ENCODE results near the gene NAE1. TPM values are rescaled to one million over a fixed set of nuclear protein-coding genes. Genes with fewer than 3 reads are reported as not detected.
"Not testable (repeated sequence)": the region's sequence is repeated elsewhere in the genome, so short reads cannot be mapped to it uniquely, and the experiment has no call there.

The NAE1 gene
- total RNA-seq, 1 experiment from 2014 or later, result 65.7 TPM

GRCh38 chr16:66873685-66874055, 42.9 kb upstream of the NAE1 start:
- DNase-seq (ENCODE audit: unreplicated experiment), result no peak
- H3K4me3 Mint-ChIP-seq (ENCODE audit: unreplicated experiment), result peak overlapping the region; percentile 71
- H3K27me3 Mint-ChIP-seq (ENCODE audit: insufficient read depth, unreplicated experiment), result no peaks in the 10 kb centered on the region
- H3K36me3 Mint-ChIP-seq (ENCODE audit: insufficient read depth, unreplicated experiment), result no peaks in the 10 kb centered on the region
- TF ChIP-seq CTCF (IDR thresholded peaks at IDR 0.05; ENCODE audit: unreplicated experiment), result no peak
- H3K9me3 Mint-ChIP-seq (ENCODE audit: unreplicated experiment), result no peaks in the 10 kb centered on the region
- H3K4me1 Mint-ChIP-seq (ENCODE audit: insufficient read depth, unreplicated experiment), result peaks cover 14% of the 10 kb centered on the region
- CTCF ChIA-PET, result interaction anchor here (0.6 to 12.7 kb wide), 24 partner anchors 11 to 468 kb away, joined by 3 to 197 read pairs (median 4); partner anchors contain the start of genes CA7 and NAE1
- no TSS peak for BruUV-seq (replicated peaks)
- no peak overlapping the region for H3K27ac Mint-ChIP-seq (ENCODE audit: low read depth, unreplicated experiment)
- intact Hi-C loops (cut with micrococcal nuclease), result loop anchor here (2.0 kb wide), 1 partner anchor 43 kb away; the partner anchor contains the start of gene NAE1
- POLR2A ChIA-PET, result interaction anchor here (0.6 to 1.7 kb wide), 3 partner anchors 44 to 155 kb away, joined by 3 to 11 read pairs (median 4); partner anchors contain the start of gene NAE1

- intact Hi-C loops (cut with micrococcal nuclease), result loop anchor here (2.0 kb wide), 1 partner anchor 42 kb away; the partner anchor contains the start of gene NAE1
- peak overlapping the region; percentile 71 for H3K4me3 Mint-ChIP-seq (ENCODE audit: unreplicated experiment)
- ChIA-PET CTCF (interaction anchor here (0.6 to 12.7 kb wide), 33 partner anchors 9 to 467 kb away, joined by 3 to 197 read pairs (median 4); partner anchors contain the start of genes CA7 and NAE1), POLR2A (interaction anchor here (0.6 to 1.7 kb wide), 5 partner anchors 43 to 464 kb away, joined by 3 to 11 read pairs (median 4); partner anchors contain the start of gene NAE1)
- H3K27ac Mint-ChIP-seq (ENCODE audit: low read depth, unreplicated experiment), result peak overlapping the region; percentile 51
- no peaks in the 10 kb centered on the region for H3K36me3 Mint-ChIP-seq (ENCODE audit: insufficient read depth, unreplicated experiment)
- H3K4me1 Mint-ChIP-seq (ENCODE audit: insufficient read depth, unreplicated experiment), result peaks cover 14% of the 10 kb centered on the region
- TF ChIP-seq CTCF (IDR thresholded peaks at IDR 0.05; ENCODE audit: unreplicated experiment), result peak; percentile 90
- no peaks in the 10 kb centered on the region for H3K27me3 Mint-ChIP-seq (ENCODE audit: insufficient read depth, unreplicated experiment)
- peak; percentile 97 for DNase-seq (ENCODE audit: unreplicated experiment)
- BruUV-seq (replicated peaks), result no TSS peak
- H3K9me3 Mint-ChIP-seq (ENCODE audit: unreplicated experiment), result no peaks in the 10 kb centered on the region
Measured at GRCh38 chr16:66872943-66873684, 42.3 kb upstream of the NAE1 start.

- ChIA-PET POLR2A (interaction anchor here (0.8 to 1.7 kb wide), 4 partner anchors 42 to 463 kb away, joined by 3 to 11 read pairs (median 4); partner anchors contain the start of gene NAE1), CTCF (interaction anchor here (0.6 to 12.7 kb wide), 32 partner anchors 10 to 467 kb away, joined by 3 to 197 read pairs (median 4); partner anchors contain the start of genes CA7 and NAE1)
- no peak for TF ChIP-seq CTCF (IDR thresholded peaks at IDR 0.05; ENCODE audit: unreplicated experiment)
- BruUV-seq (replicated peaks), result no TSS peak
- DNase-seq (ENCODE audit: unreplicated experiment), result no peak
- Mint-ChIP-seq H3K36me3 (ENCODE audit: insufficient read depth, unreplicated experiment) (no peaks in the 10 kb centered on the region), H3K9me3 (ENCODE audit: unreplicated experiment) (no peaks in the 10 kb centered on the region), H3K27me3 (ENCODE audit: insufficient read depth, unreplicated experiment) (no peaks in the 10 kb centered on the region), H3K4me3 (ENCODE audit: unreplicated experiment) (peak overlapping the region; percentile 71), H3K4me1 (ENCODE audit: insufficient read depth, unreplicated experiment) (peaks cover 20% of the 10 kb centered on the region), H3K27ac (ENCODE audit: low read depth, unreplicated experiment) (peak overlapping the region; percentile 51)
- intact Hi-C loops (cut with micrococcal nuclease), result loop anchor here (2.0 kb wide), 1 partner anchor 42 kb away; the partner anchor contains the start of gene NAE1
Measured at GRCh38 chr16:66872559-66872942, 41.8 kb upstream of the NAE1 start.

GRCh38 chr16:66871840-66872239, 41.1 kb upstream of the NAE1 start:
- intact Hi-C loops (cut with micrococcal nuclease), result loop anchor here (2.0 kb wide), 1 partner anchor 41 kb away; the partner anchor contains the start of gene NAE1
- ChIA-PET CTCF (interaction anchor here (0.7 to 12.7 kb wide), 11 partner anchors 10 to 254 kb away, joined by 3 to 197 read pairs (median 5); partner anchors contain the start of genes CA7 and NAE1), POLR2A (interaction anchor here (1.7 kb wide), 1 partner anchor 42 kb away, joined by 11 read pairs; the partner anchor contains the start of gene NAE1)
- Mint-ChIP-seq H3K36me3 (ENCODE audit: insufficient read depth, unreplicated experiment) (no peaks in the 10 kb centered on the region), H3K4me1 (ENCODE audit: insufficient read depth, unreplicated experiment) (peaks cover 21% of the 10 kb centered on the region), H3K27me3 (ENCODE audit: insufficient read depth, unreplicated experiment) (no peaks in the 10 kb centered on the region), H3K4me3 (ENCODE audit: unreplicated experiment) (no peak overlapping the region), H3K27ac (ENCODE audit: low read depth, unreplicated experiment) (no peak overlapping the region), H3K9me3 (ENCODE audit: unreplicated experiment) (no peaks in the 10 kb centered on the region)
- no peak for TF ChIP-seq CTCF (IDR thresholded peaks at IDR 0.05; ENCODE audit: unreplicated experiment)
- no TSS peak for BruUV-seq (replicated peaks)
- DNase-seq (ENCODE audit: unreplicated experiment), result no peak

GRCh38 chr16:66871363-66871762, 40.6 kb upstream of the NAE1 start:
- H3K36me3 Mint-ChIP-seq (ENCODE audit: insufficient read depth, unreplicated experiment); BruUV-seq (replicated peaks); H3K27me3 Mint-ChIP-seq (ENCODE audit: insufficient read depth, unreplicated experiment); H3K4me3 Mint-ChIP-seq (ENCODE audit: unreplicated experiment); intact Hi-C loops (cut with micrococcal nuclease); H3K27ac Mint-ChIP-seq (ENCODE audit: low read depth, unreplicated experiment); POLR2A ChIA-PET; H3K9me3 Mint-ChIP-seq (ENCODE audit: unreplicated experiment); DNase-seq (ENCODE audit: unreplicated experiment): not testable (repeated sequence)
- CTCF ChIA-PET, result interaction anchor here (0.6 to 12.7 kb wide), 4 partner anchors 21 to 208 kb away, joined by 6 to 197 read pairs (median 9); partner anchors contain the start of gene NAE1
- H3K4me1 Mint-ChIP-seq (ENCODE audit: insufficient read depth, unreplicated experiment), result peaks cover 21% of the 10 kb centered on the region

All from MCF 10A (cell line).